Gastroesophageal sphincter (tissue), 3 donors: ENCODE data around the gene CECR2.

Source experiments
- CTCF ChIP-seq, 4 experiments: fragments of 200-600 bp in 2 of 4; fragments of 450-650 bp in 2 of 4; sonication (generic) in 1 of 4; IDR thresholded peaks; one replicate each; pipeline ENCODE4 v1.5.1; 2017 to 2019; ENCODE audit warnings: antibody characterized with exemption in 4 of 4, mild to moderate bottlenecking in 2 of 4, moderate library complexity in 2 of 4
- EP300 ChIP-seq: sonication (generic); formaldehyde crosslinking; IDR thresholded peaks from one replicate; pipeline ENCODE4 v1.6.1; 2017; ENCODE audit warnings: antibody characterized with exemption, mild to moderate bottlenecking
- POLR2A ChIP-seq, 2 donors: fragments of 450-650 bp; IDR thresholded peaks; one replicate each; pipeline ENCODE4 v1.6.1; 2017; ENCODE audit warnings: antibody characterized with exemption in 2 of 2, mild to moderate bottlenecking in 2 of 2, moderate library complexity in 1 of 2
- POLR2AphosphoS5 ChIP-seq: sonication (generic); formaldehyde crosslinking; IDR thresholded peaks from one replicate; pipeline ENCODE4 v1.6.1; 2017; ENCODE audit warnings: antibody characterized with exemption

- TF ChIP-seq CTCF (IDR thresholded peaks at IDR 0.05) (no peak), POLR2A (IDR thresholded peaks at IDR 0.05) (no peak), EP300 (no peak), POLR2AphosphoS5 (no peak)
These were observed 30.1 kb upstream of the CECR2 start for GRCh38 chr22:17339095-17339693.
